HG02981 (cell line): ENCODE data around the gene KIF14.
"Not testable (repeated sequence)": the region's sequence is repeated elsewhere in the genome, so short reads cannot be mapped to it uniquely, and the experiment has no call there.

Experiments used
- ATAC-seq: cut with Tn5 transposase; IDR thresholded peaks from one replicate; pipeline ENCODE4 v1.9.1; 2021; ENCODE audit warnings: mild to moderate bottlenecking, moderate library complexity; ENCODE audit not compliant: unreplicated experiment

KIF14 gene

GRCh38 chr1:200631375-200631774 is 10.8 kb upstream of the KIF14 start:
- ATAC-seq: no peak

GRCh38 chr1:200630515-200630899 is 10.0 kb upstream of the KIF14 start:
- not testable (repeated sequence) for ATAC-seq

- ATAC-seq: no peak
These were observed 9.4 kb upstream of the KIF14 start for GRCh38 chr1:200629876-200630514.

GRCh38 chr1:200628223-200628881 is 7.8 kb upstream of the KIF14 start:
- peak; percentile 72 for ATAC-seq

GRCh38 chr1:200627575-200628222 is 7.1 kb upstream of the KIF14 start:
- ATAC-seq: no peak

GRCh38 chr1:200626853-200627534 is 6.4 kb upstream of the KIF14 start:
- ATAC-seq: no peak

GRCh38 chr1:200625381-200625824 is 4.9 kb upstream of the KIF14 start:
- no peak for ATAC-seq

GRCh38 chr1:200624679-200625335 is 4.3 kb upstream of the KIF14 start:
- ATAC-seq: no peak

GRCh38 chr1:200619894-200620272 is 668 bp downstream of the KIF14 start:
- ATAC-seq: no peak

- ATAC-seq: no peak
These were observed 9.7 kb downstream of the KIF14 start for GRCh38 chr1:200610846-200611245.

GRCh38 chr1:200602632-200603031 is 17.9 kb downstream of the KIF14 start:
- ATAC-seq: no peak

GRCh38 chr1:200590001-200590400 is 30.6 kb downstream of the KIF14 start:
- no peak for ATAC-seq

GRCh38 chr1:200588698-200589097 is 31.9 kb downstream of the KIF14 start:
- ATAC-seq: no peak

GRCh38 chr1:200564319-200564718 is 56.2 kb downstream of the KIF14 start:
- no peak for ATAC-seq

- ATAC-seq: peak; percentile 9
These were observed 58.7 kb downstream of the KIF14 start for GRCh38 chr1:200561856-200562214.

- ATAC-seq: no peak
These were observed 61.6 kb downstream of the KIF14 start for GRCh38 chr1:200558866-200559459.

GRCh38 chr1:200556002-200556401 is 64.5 kb downstream of the KIF14 start:
- no peak for ATAC-seq

GRCh38 chr1:200552737-200553136 is 67.8 kb downstream of the KIF14 start:
- not testable (repeated sequence) for ATAC-seq

GRCh38 chr1:200550367-200550766 is 70.2 kb downstream of the KIF14 start:
- ATAC-seq: no peak

- ATAC-seq: no peak
These were observed 73.2 kb downstream of the KIF14 start for GRCh38 chr1:200547386-200547785.

GRCh38 chr1:200546577-200546976 is 74.0 kb downstream of the KIF14 start:
- ATAC-seq: no peak
